ENCODE results near the gene GRIA2.

DNA sequence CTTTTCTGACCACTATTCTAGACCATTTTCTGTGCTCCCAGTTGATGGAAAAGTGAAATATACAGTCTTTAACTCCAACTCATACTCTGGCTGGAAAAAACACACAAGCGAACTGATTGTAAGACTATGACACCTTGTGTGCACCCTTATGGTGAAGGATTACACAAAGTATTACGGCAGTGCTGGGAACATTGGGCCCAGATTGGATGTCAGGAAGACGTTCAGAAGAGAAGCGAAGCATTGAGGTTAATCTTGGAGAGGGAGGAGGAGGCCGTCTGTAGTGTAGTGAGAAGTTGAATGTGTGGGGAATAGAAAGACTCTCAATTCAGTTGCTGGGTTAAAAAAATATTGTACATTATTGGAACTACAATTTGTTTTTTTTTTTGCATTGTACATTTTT, 50.0 kb downstream of the GRIA2 start:
- TF ChIP-seq, protein P1, sequence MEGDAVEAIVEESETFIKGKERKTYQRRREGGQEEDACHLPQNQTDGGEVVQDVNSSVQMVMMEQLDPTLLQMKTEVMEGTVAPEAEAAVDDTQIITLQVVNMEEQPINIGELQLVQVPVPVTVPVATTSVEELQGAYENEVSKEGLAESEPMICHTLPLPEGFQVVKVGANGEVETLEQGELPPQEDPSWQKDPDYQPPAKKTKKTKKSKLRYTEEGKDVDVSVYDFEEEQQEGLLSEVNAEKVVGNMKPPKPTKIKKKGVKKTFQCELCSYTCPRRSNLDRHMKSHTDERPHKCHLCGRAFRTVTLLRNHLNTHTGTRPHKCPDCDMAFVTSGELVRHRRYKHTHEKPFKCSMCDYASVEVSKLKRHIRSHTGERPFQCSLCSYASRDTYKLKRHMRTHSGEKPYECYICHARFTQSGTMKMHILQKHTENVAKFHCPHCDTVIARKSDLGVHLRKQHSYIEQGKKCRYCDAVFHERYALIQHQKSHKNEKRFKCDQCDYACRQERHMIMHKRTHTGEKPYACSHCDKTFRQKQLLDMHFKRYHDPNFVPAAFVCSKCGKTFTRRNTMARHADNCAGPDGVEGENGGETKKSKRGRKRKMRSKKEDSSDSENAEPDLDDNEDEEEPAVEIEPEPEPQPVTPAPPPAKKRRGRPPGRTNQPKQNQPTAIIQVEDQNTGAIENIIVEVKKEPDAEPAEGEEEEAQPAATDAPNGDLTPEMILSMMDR (IDR thresholded peaks at IDR 0.05; ENCODE audit: borderline replicate concordance, extremely low read depth, low read length, poor library complexity, severe bottlenecking): no peak
- TF ChIP-seq EZH2 (IDR thresholded peaks at IDR 0.05; ENCODE audit: borderline replicate concordance, low read depth, low read length, severe bottlenecking): no peak

Measured in DND-41 (cell line).